ENCODE measurements around the gene RFWD3. TPM values are rescaled to one million over a fixed set of nuclear protein-coding genes. Genes with fewer than 3 reads are reported as not detected.

RFWD3 gene
- total and polyA plus RNA-seq, 2 of the 13 experiments (the other 11 are each of a cell fraction or from before 2014, with no cell fraction given): 23.4 to 62.6 TPM

- TF ChIP-seq ZBTB14 (CRISPR knock-in tag; IDR thresholded peaks at IDR 0.05) (peak; percentile 60), TCF7 (IDR thresholded peaks at IDR 0.05; ENCODE audit: low read depth) (no peak), ZSCAN5A (CRISPR knock-in tag; IDR thresholded peaks at IDR 0.05; ENCODE audit: borderline replicate concordance) (peak; percentile 39; the same call in 1 of the 2 replicates), EZH2 (conservative IDR thresholded peaks at IDR 0.05; ENCODE audit: low read depth, low read length) (no peak), ZNF703 (CRISPR knock-in tag; IDR thresholded peaks at IDR 0.05; ENCODE audit: borderline replicate concordance) (no peak; the same call in 1 of the 2 replicates), ZSCAN22 (CRISPR knock-in tag; IDR thresholded peaks at IDR 0.05) (peak; percentile 72; the same call in 1 of the 2 replicates), RAD21 (CRISPR knock-in tag; IDR thresholded peaks at IDR 0.05) (peak; percentile 68), NR2C2 (CRISPR knock-in tag; IDR thresholded peaks at IDR 0.05; ENCODE audit: borderline replicate concordance) (no peak; the same call in 1 of the 2 replicates), DPF2 (CRISPR knock-in tag; IDR thresholded peaks at IDR 0.05; ENCODE audit: borderline replicate concordance, low read depth) (no peak), ZNF710 (CRISPR knock-in tag; IDR thresholded peaks at IDR 0.05; ENCODE audit: borderline replicate concordance) (peak; percentile 71; the same call in 1 of the 2 replicates), MTF2 (CRISPR knock-in tag; IDR thresholded peaks at IDR 0.05; ENCODE audit: borderline replicate concordance) (peak; percentile 90; the same call in 1 of the 2 replicates), RFXANK (CRISPR knock-in tag; IDR thresholded peaks at IDR 0.05) (peak; percentile 88; the same call in 1 of the 2 replicates), SAFB2 (CRISPR knock-in tag; IDR thresholded peaks at IDR 0.05; ENCODE audit: borderline replicate concordance, low read depth) (peak; percentile 84), ZFP41 (CRISPR knock-in tag; IDR thresholded peaks at IDR 0.05; ENCODE audit: borderline replicate concordance) (peak; percentile 81; the same call in 1 of the 2 replicates), DBP (CRISPR knock-in tag; IDR thresholded peaks at IDR 0.05; ENCODE audit: not compliant biosample characterization) (peak; percentile 93), STAT6 (CRISPR knock-in tag; IDR thresholded peaks at IDR 0.05; ENCODE audit: borderline replicate concordance) (no peak; the same call in 1 of the 2 replicates), POGZ (CRISPR knock-in tag; IDR thresholded peaks at IDR 0.05) (peak; percentile 91), TFE3 (CRISPR knock-in tag; IDR thresholded peaks at IDR 0.05) (peak; percentile 46)
These were observed 60.0 kb downstream of the RFWD3 start, which contains the start of gene GLG1 (continued) for GRCh38 chr16:74606521-74607309.

All from HepG2 (cell line).